ENCODE data around the gene ELFN1. TPM values are rescaled to one million over a fixed set of nuclear protein-coding genes. Genes with fewer than 3 reads are reported as not detected.

ELFN1 gene
- total RNA-seq, 1 donor from 2014 or later, result 0.62 TPM

DNA sequence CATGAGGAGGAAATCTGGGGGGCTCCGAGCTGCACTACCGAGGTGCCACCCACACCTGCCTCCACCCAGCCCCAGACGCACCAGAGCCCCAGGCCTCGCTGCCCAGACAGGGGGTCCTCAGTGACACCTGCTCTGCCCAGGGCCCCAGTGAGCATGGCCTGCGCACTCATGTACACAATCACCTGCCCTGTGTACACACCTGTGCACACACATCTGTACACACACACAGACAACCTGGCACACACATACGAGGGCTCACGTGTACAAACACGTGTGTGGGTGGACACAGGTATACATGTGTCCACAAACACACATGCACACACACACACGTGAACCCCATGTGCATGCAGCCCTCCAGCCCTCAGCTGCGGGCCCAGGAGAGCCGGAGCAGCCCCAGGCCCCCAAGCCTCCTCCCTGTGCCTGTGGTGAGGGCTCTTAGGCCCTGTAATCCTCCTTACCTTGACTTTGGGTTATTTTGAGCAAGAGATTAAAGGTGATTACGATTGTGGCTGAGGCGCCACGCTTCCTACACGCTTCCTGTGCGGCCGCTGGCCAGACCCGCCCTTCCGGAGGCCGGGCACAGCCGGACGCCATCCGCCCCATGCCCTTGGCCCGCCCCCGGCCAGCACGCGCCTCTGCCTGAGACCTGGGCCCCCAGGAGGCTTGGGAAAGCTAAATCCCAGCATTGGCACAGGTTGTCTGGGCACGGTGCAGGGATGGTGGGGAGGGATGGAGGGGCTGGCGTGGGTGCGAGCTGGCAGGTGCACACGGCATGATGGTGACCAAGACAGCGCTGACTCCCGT, 71.9 kb downstream of the ELFN1 start:
- no peaks in the 10 kb centered on the region for H3K36me3 Mint-ChIP-seq (ENCODE audit: unreplicated experiment)
- no peaks in the 10 kb centered on the region for H3K27me3 Mint-ChIP-seq (ENCODE audit: unreplicated experiment)
- no peaks in the 10 kb centered on the region for H3K4me1 Mint-ChIP-seq (ENCODE audit: unreplicated experiment)
- no peak overlapping the region for H3K4me3 Mint-ChIP-seq (ENCODE audit: unreplicated experiment)
- H3K27ac Mint-ChIP-seq (ENCODE audit: unreplicated experiment), result no peak overlapping the region
- TF ChIP-seq, protein P1, sequence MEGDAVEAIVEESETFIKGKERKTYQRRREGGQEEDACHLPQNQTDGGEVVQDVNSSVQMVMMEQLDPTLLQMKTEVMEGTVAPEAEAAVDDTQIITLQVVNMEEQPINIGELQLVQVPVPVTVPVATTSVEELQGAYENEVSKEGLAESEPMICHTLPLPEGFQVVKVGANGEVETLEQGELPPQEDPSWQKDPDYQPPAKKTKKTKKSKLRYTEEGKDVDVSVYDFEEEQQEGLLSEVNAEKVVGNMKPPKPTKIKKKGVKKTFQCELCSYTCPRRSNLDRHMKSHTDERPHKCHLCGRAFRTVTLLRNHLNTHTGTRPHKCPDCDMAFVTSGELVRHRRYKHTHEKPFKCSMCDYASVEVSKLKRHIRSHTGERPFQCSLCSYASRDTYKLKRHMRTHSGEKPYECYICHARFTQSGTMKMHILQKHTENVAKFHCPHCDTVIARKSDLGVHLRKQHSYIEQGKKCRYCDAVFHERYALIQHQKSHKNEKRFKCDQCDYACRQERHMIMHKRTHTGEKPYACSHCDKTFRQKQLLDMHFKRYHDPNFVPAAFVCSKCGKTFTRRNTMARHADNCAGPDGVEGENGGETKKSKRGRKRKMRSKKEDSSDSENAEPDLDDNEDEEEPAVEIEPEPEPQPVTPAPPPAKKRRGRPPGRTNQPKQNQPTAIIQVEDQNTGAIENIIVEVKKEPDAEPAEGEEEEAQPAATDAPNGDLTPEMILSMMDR (IDR thresholded peaks at IDR 0.05), result no peak
- DNase-seq (ENCODE audit: extremely low spot score, unreplicated experiment), result no peak
- H3K9me3 Mint-ChIP-seq (ENCODE audit: unreplicated experiment), result no peaks in the 10 kb centered on the region

DNA sequence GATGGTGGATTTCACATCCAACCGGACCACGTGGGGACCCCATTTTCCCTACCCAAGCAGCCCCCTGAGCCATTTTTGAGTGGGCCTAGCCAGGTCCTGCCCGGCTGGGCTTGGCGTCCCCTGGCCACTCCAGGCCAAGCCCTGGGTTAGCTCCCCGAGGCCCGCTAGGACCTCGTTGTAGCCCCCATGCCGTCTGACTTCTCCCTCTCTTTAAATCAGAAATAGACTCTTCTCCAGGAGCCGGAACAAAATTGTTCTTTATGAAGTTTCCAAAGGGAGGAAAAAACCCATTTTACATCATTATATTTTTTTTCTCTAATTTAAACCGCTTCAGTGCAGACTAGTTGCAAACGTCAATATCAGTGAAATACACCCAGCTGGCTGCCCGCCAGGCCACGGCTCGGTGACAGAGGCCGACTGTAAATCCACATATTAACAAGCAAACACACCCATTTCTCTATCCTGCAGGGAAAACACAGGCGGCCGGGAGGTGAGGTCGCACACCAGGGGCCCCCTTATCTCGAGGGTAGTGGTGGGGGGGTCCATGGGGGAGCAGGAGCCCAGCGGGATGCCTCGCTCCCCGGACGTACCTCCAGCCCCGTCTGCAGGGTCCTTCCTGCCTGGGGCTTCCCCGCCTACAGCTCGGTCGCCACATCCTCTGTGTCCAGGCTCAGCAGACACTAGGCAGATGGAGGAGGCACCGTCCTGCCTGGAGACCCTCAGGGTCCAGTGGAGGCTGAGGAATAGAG, 72.7 kb downstream of the ELFN1 start:
- TF ChIP-seq, protein P1 (IDR thresholded peaks at IDR 0.05), result no peak
- no peaks in the 10 kb centered on the region for H3K36me3 Mint-ChIP-seq (ENCODE audit: unreplicated experiment)
- H3K9me3 Mint-ChIP-seq (ENCODE audit: unreplicated experiment), result no peaks in the 10 kb centered on the region
- H3K4me1 Mint-ChIP-seq (ENCODE audit: unreplicated experiment), result no peaks in the 10 kb centered on the region
- no peaks in the 10 kb centered on the region for H3K27me3 Mint-ChIP-seq (ENCODE audit: unreplicated experiment)
- H3K4me3 Mint-ChIP-seq (ENCODE audit: unreplicated experiment), result no peak overlapping the region
- no peak for DNase-seq (ENCODE audit: extremely low spot score, unreplicated experiment)
- no peak overlapping the region for H3K27ac Mint-ChIP-seq (ENCODE audit: unreplicated experiment)

DNA sequence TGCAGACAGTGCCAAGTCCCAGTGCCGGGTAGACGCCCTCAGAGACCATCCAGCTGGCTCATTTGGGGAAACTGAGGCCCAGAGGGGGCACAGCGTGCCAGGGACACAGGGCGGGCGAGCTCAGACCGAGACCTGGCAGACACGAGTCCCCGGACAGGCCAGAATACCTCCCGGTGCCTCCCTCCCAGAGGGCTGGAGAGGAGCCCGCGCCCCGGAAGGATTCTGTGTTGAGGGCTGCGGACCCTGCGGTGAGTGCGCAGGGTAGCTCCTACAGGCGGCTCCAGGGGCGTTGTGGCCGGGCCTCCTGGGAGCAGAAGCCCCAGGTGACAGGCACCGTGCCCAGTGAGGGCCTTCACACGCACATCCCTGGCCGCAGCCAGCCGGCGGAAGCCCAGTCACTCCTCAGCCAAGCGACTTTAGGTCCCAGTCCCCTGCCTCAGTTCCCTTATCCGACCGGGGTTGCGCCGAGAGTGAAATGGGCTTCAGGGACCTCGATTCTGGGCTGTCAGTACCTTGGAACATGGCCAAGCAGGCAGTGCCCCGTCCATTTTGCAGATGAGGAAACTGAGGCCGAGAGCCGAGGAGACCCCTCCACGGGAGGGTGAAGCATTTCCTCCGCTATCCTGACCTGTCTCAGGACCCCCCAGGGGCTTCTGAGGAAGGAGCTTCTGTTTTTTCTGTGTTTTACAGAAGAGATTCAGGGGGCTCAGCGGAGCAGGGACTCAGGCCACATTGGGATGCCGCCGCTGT, 73.6 kb downstream of the ELFN1 start:
- H3K36me3 Mint-ChIP-seq (ENCODE audit: unreplicated experiment), result no peaks in the 10 kb centered on the region
- TF ChIP-seq, protein P1 (IDR thresholded peaks at IDR 0.05), result no peak
- DNase-seq (ENCODE audit: extremely low spot score, unreplicated experiment), result no peak
- peaks cover 2% of the 10 kb centered on the region for H3K27me3 Mint-ChIP-seq (ENCODE audit: unreplicated experiment)
- no peak overlapping the region for H3K4me3 Mint-ChIP-seq (ENCODE audit: unreplicated experiment)
- H3K4me1 Mint-ChIP-seq (ENCODE audit: unreplicated experiment), result no peaks in the 10 kb centered on the region
- H3K9me3 Mint-ChIP-seq (ENCODE audit: unreplicated experiment), result no peaks in the 10 kb centered on the region
- no peak overlapping the region for H3K27ac Mint-ChIP-seq (ENCODE audit: unreplicated experiment)

DNA sequence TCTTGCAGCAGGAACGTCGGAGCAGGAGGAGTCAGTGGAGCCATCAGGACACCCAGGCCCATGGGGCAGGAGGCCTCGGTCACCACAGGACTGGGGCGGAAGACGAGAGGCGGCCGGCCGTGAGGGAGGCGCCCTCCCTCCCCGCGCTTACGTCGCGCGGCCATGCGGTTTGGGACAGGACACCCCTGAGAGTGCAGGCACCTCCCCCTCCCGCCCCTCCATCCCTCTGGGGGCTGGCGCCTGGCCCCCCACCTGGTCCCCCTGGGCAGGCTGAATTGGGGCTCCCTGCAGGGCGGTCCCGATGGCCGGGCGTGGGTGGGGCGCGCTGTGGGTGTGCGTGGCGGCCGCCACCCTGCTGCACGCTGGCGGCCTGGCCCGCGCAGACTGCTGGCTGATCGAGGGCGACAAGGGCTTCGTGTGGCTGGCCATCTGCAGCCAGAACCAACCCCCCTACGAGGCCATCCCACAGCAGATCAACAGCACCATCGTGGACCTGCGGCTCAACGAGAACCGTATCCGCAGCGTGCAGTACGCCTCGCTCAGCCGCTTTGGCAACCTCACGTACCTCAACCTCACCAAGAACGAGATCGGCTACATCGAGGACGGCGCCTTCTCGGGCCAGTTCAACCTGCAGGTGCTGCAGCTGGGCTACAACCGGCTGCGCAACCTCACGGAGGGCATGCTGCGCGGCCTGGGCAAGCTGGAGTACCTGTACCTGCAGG, 74.4 kb downstream of the ELFN1 start:
- Mint-ChIP-seq H3K9me3 (ENCODE audit: unreplicated experiment) (no peaks in the 10 kb centered on the region), H3K27ac (ENCODE audit: unreplicated experiment) (no peak overlapping the region), H3K27me3 (ENCODE audit: unreplicated experiment) (peaks cover 2% of the 10 kb centered on the region), H3K4me3 (ENCODE audit: unreplicated experiment) (no peak overlapping the region), H3K36me3 (ENCODE audit: unreplicated experiment) (no peaks in the 10 kb centered on the region), H3K4me1 (ENCODE audit: unreplicated experiment) (no peaks in the 10 kb centered on the region)
- no peak for DNase-seq (ENCODE audit: extremely low spot score, unreplicated experiment)
- TF ChIP-seq, protein P1 (IDR thresholded peaks at IDR 0.05), result no peak

Data from osteocyte (in vitro differentiated cells).